Small intestine (tissue), 16 donors: Measurements from ENCODE around the gene IL2RA. TPM values are rescaled to one million over a fixed set of nuclear protein-coding genes. Genes with fewer than 3 reads are reported as not detected.
"Not testable (repeated sequence)": the region's sequence is repeated elsewhere in the genome, so short reads cannot be mapped to it uniquely, and the experiment has no call there.

Source experiments
- DNase-seq, 2 donors: peaks; one replicate each; pipeline versions ENCODE4 v3.0.0 to v3.0.0-alpha.2; 2013
- FAIRE-seq: peaks from 2 replicates; lab custom pipeline; 2012; peaks lifted over from hg19 to GRCh38; lab: Jason Lieb, UNC
- H3K27ac ChIP-seq, 3 donors: one replicate each; pipeline ENCODE4 v1.5.1; 2013; ENCODE audit warnings: low read length in 2 of 3, mild to moderate bottlenecking in 2 of 3, control low read depth in 1 of 3, inconsistent platforms in 1 of 3, low read depth in 1 of 3, moderate library complexity in 1 of 3
- H3K27me3 ChIP-seq, 3 donors: one replicate each; pipeline ENCODE4 v1.6.1; 2013; ENCODE audit warnings: low read length in 3 of 3, inconsistent platforms in 1 of 3; ENCODE audit not compliant: control insufficient read depth in 3 of 3, insufficient read depth in 3 of 3
- H3K36me3 ChIP-seq, 3 donors: one replicate each; pipeline ENCODE4 v1.6.1; 2013; ENCODE audit warnings: low read length in 3 of 3, inconsistent platforms in 1 of 3, low read depth in 1 of 3, mild to moderate bottlenecking in 1 of 3, moderate library complexity in 1 of 3; ENCODE audit not compliant: control insufficient read depth in 3 of 3, insufficient read depth in 2 of 3
- H3K4me1 ChIP-seq, 3 donors: one replicate each; pipeline ENCODE4 v1.6.1; 2013; ENCODE audit warnings: low read length in 2 of 3, inconsistent platforms in 1 of 3, low read depth in 1 of 3, mild to moderate bottlenecking in 1 of 3, moderate library complexity in 1 of 3; ENCODE audit not compliant: control insufficient read depth in 3 of 3, insufficient read depth in 2 of 3
- H3K4me3 ChIP-seq, 3 donors: one replicate each; pipeline ENCODE4 v1.5.1; 2013; ENCODE audit warnings: low read length in 3 of 3, control low read depth in 1 of 3, inconsistent platforms in 1 of 3, low read depth in 1 of 3, mild to moderate bottlenecking in 1 of 3, moderate library complexity in 1 of 3
- H3K9me3 ChIP-seq, 2 donors: one replicate each; pipeline ENCODE4 v1.6.1; 2013; ENCODE audit warnings: low read depth in 1 of 2, low read length in 1 of 2; ENCODE audit not compliant: control insufficient read depth in 2 of 2, insufficient read depth in 1 of 2
- WGBS, 3 donors: extraction: QIAGEN DNeasy Blood & Tissue Kit; methylation state at CpG; one replicate each; pipeline ENCODE4 v1.1.7; 2013; 5-methylcytosine and 5-hydroxymethylcytosine counted together
- long read RNA-seq, 10 donors: transcript quantifications; one replicate each; lab custom pipeline, GENCODE V29; 2026
- polyA plus RNA-seq, 4 donors: library from polyadenylated mRNA; stranded (reverse) in 3 of 4; unstranded in 1 of 4; fragments of 200-250 nt in 3 of 4; fragments of 120-200 nt in 1 of 4; gene quantifications; one replicate each; pipeline versions ENCODE4 v1.2.1 to v1.2.3, GENCODE V29; 2013
- donor health status: healthy with polysubstance abuse.
- donor health status: control.
- donor health status: control.
- donor health status: Bipolar disorder and iron deficiency.
- donor health status: healthy.

The IL2RA gene
- polyA plus RNA-seq, result 1 to 10 TPM in 2 of 4 donors, under 1 TPM in 1, not detected in 1; 0.43 to 2.1 (median 1.1) TPM
- long read RNA-seq, donor 1, partial matches to known transcripts, result 0 of 1 reads
- long read RNA-seq, donor 1, other reads (novel, unspliced or antisense), result 0 of 1 reads
- long read RNA-seq, donor 2, result 0 reads
- long read RNA-seq, donor 3, result 0 reads
- long read RNA-seq, donor 4, result 0 reads
- long read RNA-seq, donor 5, result 0 reads
- long read RNA-seq, donor 6, result 0 reads
- long read RNA-seq, donor 7, result 0 reads
- long read RNA-seq, donor 8, result 0 reads
- long read RNA-seq, donor 9, partial matches to known transcripts, result 0 of 1 reads
- long read RNA-seq, donor 9, other reads (novel, unspliced or antisense), result 0 of 1 reads
- long read RNA-seq, donor 10, result 0 reads

DNA sequence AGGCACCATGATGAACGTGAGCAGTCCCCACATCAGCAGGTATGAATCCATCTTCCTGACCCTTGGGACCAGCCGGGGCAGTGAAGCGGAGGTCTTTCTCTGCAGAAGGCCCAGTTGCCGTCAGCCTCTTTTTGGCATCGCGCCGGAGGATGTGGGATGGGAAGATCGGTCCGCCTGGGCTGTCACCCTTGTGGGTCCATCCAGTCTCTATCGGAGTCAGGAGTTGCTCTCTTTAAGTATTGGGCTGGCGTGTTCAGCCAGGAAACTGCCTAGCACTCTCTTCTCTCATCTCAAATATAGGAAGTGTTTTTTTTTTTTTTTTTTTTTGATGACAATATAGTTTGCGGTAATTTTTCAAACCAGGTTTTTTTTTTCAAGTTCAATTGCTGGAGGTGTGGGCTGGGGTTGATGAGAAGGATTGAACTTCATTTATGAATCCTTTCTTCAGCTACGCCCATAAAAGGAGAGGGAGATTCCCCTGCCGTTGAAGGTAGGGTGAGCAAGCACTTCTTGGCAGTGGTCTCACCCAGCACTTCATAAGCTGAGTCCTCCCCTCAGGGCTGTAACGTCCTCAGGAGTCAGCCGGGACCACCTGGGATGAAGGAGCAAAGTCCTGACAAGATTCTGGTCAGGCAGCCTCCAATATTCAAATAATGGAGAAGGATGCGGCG is at the start of gene IL2RA:
TSS of gene IL2RA (minus strand) at position 267 of the 671 bp plus-strand sequence. CDS start at position 51, 216 bp downstream.
- Histone ChIP-seq H3K4me3 (peak within 1 kb of the TSS in 1 of 3 donors; percentile 27), H3K9me3 (no peaks in the 10 kb centered on the region), H3K27ac (peak within 1 kb of the TSS in 2 of 3 donors; percentile 45 to 62), H3K36me3 (no peaks in the 10 kb centered on the region), H3K4me1 (no peaks in the 10 kb centered on the region), H3K27me3 (peaks cover 0 to 5% (median 0%) of the 10 kb centered on the region in 3 donors)
- no peak for DNase-seq
- no peak for FAIRE-seq
- 64 to 79% (median 69%) methylated on average over 18 of the region's 18 CpGs for WGBS, 3 donors

DNA sequence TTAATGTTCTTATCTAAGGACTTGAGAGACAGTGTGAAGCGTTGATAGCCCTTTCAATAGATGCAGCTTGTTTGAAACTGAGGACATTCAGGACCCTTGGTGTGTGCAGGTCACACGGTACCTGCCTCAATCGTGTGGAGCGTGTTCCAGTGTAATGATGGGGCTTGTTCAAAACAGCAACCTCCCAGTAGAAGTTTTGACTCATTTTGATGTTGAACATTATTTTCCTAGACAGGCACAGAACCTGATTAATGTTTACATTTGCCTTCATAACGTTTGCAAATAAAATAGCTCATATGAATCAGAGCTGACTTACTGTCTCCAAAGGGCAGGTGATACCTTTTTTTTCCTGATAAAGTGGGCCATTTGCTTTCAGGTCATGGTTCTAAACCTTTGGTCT is 48.0 kb upstream of the IL2RA start:
- no peak for DNase-seq
- no peaks in the 10 kb centered on the region for H3K27me3 ChIP-seq
- H3K27ac ChIP-seq, result no peak overlapping the region
- no peak overlapping the region for H3K4me3 ChIP-seq
- 77 to 85% (median 82%) methylated on average over 5 of the region's 5 CpGs for WGBS, 3 donors
- peaks cover 0 to 5% (median 0%) of the 10 kb centered on the region in 3 donors for H3K4me1 ChIP-seq
- H3K9me3 ChIP-seq, result no peaks in the 10 kb centered on the region
- peaks cover 22 to 40% (median 33%) of the 10 kb centered on the region in 3 donors for H3K36me3 ChIP-seq
- FAIRE-seq, result no peak

DNA sequence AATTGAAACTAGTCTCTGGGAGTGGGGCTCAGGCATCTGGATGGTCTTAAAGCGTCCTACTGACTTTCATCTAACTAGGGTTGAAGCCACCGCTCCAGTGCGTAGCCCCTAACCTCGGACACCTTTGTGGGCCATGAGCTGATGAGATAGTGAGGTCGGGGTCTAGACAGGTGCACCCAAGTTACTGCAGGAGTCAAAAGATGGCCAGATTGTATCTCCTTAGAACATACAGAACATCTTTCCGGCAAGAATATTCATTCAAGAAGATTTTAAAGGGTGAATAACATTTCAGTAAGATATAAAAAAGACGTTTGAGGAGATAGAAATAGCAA is 47.2 kb upstream of the IL2RA start:
- H3K4me1 ChIP-seq, result peaks cover 0 to under 1% (median 0%) of the 10 kb centered on the region in 3 donors
- DNase-seq (no peak), FAIRE-seq (no peak)
- no peak overlapping the region for H3K4me3 ChIP-seq
- no peaks in the 10 kb centered on the region for H3K9me3 ChIP-seq
- H3K27me3 ChIP-seq, result no peaks in the 10 kb centered on the region
- H3K27ac ChIP-seq, result no peak overlapping the region
- WGBS, 3 donors, result 76 to 83% (median 77%) methylated on average over 7 of the region's 7 CpGs
- peaks cover 18 to 40% (median 36%) of the 10 kb centered on the region in 3 donors for H3K36me3 ChIP-seq

DNA sequence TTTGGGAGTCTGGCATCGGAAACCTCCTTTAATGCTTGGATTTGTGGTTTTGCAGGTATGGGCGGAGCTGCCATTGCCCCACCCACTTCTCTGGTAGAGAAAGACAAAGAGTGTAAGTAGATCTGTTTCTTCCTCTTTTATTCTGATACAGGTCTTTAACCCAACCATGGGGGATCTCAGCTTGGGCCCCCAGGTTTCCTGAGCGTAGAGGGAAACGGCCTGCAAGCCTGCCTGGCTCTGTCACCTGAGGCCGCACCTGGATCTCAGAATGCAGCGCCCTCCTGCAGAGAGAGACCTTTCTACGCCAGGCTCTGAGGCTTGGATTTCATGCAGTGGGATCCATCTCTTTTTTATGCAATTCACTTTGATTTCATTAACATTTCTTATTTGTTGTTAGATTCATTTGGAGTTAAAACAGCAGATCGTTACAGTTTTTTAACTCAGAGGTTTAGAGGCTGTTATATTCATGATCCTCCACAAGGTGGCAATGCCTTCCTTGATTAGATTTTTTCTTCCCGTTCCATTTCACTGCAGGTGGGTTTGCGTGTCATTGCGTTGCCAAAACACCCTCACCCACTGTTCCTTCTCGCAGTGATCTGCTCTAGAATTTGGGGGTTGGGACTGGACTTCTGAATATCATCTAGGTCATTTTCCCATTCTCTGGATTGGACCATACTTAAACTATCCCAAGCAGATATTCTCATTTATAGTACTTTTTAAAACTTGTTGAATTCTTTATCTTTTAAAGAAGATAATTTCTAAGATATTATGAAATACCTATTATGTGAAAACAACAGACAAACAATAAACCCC is 46.7 kb upstream of the IL2RA start:
- Histone ChIP-seq H3K9me3 (no peaks in the 10 kb centered on the region), H3K36me3 (peaks cover 13 to 40% (median 34%) of the 10 kb centered on the region in 3 donors), H3K4me1 (no peaks in the 10 kb centered on the region), H3K27ac (no peak overlapping the region), H3K27me3 (no peaks in the 10 kb centered on the region), H3K4me3 (no peak overlapping the region)
- DNase-seq, result peak; percentile 55 to 56
- FAIRE-seq, result no peak
- 36 to 43% (median 42%) methylated on average over 12 of the region's 12 CpGs for WGBS, 3 donors

DNA sequence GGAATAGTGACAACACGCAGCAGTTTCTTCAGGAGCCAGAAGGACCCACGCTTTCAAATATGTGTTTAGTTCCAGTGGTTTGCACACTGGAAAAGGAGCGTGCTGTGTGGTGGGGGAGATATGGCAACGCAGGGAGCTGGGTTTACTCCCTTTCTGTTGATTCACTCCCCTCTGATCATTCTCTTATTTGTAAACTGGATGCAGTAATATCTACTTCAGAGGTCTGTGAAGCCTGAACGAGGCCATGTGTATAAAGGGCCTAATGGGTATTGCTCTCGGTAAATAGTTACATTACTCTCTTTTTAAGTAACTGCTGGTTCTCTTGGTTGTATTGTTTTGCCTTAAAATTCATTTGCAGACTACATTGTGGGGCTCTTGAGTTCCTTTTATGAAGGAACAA is 45.9 kb upstream of the IL2RA start:
- no peak for DNase-seq
- WGBS, 3 donors, result 81 to 85% (median 84%) methylated on average over 6 of the region's 6 CpGs
- peaks cover 11 to 40% (median 29%) of the 10 kb centered on the region in 3 donors for H3K36me3 ChIP-seq
- H3K27me3 ChIP-seq, result no peaks in the 10 kb centered on the region
- no peak overlapping the region for H3K27ac ChIP-seq
- no peaks in the 10 kb centered on the region for H3K9me3 ChIP-seq
- no peaks in the 10 kb centered on the region for H3K4me1 ChIP-seq
- no peak overlapping the region for H3K4me3 ChIP-seq
- no peak for FAIRE-seq

DNA sequence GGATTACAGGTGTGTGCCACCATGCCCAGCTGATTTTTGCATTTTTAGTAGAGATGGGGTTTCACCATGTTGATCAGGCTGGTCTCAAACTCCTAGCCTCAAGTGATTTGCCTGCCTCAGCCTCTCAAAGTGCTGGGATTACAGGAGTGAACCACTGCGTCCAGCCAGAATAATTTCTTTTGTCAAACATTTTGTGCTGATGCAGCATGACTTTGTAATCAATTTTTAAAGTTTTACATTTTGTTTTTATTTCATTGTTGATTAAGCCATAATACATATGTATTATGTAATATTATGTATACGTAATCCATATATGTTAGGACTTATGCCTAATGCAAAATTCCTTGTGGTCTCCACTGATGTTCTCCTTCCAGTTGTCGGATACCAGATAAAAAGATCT is 45.4 kb upstream of the IL2RA start:
- not testable (repeated sequence) for FAIRE-seq, H3K9me3 ChIP-seq, H3K27me3 ChIP-seq, H3K4me3 ChIP-seq, DNase-seq, H3K27ac ChIP-seq, H3K4me1 ChIP-seq
- H3K36me3 ChIP-seq, result peaks cover 9 to 41% (median 29%) of the 10 kb centered on the region in 3 donors
- WGBS, 3 donors, result 90 to 97% (median 95%) methylated on average over 3 of the region's 3 CpGs

DNA sequence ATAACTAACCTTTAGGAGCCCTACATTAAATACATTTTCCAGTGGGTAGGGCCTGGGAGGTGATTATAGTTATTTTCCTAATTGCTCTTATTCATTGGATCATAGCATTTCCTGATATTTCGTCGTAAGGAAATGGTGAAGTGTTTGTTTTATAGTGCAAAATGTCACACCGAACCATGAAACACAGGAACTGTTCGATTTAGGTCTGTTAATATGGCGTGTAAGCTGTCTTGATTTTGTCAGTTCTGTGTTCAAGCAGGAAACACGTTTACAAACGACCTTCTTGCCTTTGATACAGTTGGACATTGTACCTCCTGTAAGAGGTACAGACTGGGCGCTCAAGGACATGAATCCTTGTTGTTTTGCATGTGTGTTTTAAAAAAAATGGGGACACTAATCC is 41.4 kb upstream of the IL2RA start:
- DNase-seq (no peak), FAIRE-seq (no peak)
- H3K4me3 ChIP-seq, result no peak overlapping the region
- H3K36me3 ChIP-seq, result peaks cover 5 to 27% (median 13%) of the 10 kb centered on the region in 3 donors
- 69 to 74% (median 69%) methylated on average over 8 of the region's 8 CpGs for WGBS, 3 donors
- H3K9me3 ChIP-seq, result no peaks in the 10 kb centered on the region
- H3K4me1 ChIP-seq, result no peaks in the 10 kb centered on the region
- no peaks in the 10 kb centered on the region for H3K27me3 ChIP-seq
- no peak overlapping the region for H3K27ac ChIP-seq

DNA sequence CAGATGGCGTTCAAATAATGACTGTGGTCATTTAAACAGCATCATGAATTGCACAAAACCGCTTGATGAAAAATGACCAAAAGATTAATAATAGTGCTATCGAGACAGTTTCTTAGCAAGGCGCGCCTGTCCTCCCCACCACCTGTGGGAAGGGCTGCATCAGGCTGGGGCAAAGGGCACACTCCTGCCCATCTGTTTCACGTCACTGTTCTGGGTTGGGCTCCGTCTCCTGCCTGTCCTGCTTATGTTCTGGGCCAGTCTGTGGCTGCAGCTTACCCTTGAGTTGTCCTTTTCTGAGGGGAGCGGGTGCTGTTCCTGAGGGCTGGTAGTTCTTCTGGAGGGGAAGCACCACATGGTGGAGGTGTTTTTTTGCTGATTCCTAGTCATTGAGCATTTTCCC is 40.0 kb upstream of the IL2RA start:
- no peaks in the 10 kb centered on the region for H3K27me3 ChIP-seq
- H3K27ac ChIP-seq, result no peak overlapping the region
- no peak overlapping the region for H3K4me3 ChIP-seq
- no peaks in the 10 kb centered on the region for H3K4me1 ChIP-seq
- no peaks in the 10 kb centered on the region for H3K9me3 ChIP-seq
- peaks cover 10 to 28% (median 16%) of the 10 kb centered on the region in 3 donors for H3K36me3 ChIP-seq
- DNase-seq (peak in 1 of 2 donors; percentile 94), FAIRE-seq (no peak)
- WGBS, 3 donors, result 38 to 78% (median 56%) methylated on average over 8 of the region's 8 CpGs
